ENCODE results near the gene PCED1B.

DNA sequence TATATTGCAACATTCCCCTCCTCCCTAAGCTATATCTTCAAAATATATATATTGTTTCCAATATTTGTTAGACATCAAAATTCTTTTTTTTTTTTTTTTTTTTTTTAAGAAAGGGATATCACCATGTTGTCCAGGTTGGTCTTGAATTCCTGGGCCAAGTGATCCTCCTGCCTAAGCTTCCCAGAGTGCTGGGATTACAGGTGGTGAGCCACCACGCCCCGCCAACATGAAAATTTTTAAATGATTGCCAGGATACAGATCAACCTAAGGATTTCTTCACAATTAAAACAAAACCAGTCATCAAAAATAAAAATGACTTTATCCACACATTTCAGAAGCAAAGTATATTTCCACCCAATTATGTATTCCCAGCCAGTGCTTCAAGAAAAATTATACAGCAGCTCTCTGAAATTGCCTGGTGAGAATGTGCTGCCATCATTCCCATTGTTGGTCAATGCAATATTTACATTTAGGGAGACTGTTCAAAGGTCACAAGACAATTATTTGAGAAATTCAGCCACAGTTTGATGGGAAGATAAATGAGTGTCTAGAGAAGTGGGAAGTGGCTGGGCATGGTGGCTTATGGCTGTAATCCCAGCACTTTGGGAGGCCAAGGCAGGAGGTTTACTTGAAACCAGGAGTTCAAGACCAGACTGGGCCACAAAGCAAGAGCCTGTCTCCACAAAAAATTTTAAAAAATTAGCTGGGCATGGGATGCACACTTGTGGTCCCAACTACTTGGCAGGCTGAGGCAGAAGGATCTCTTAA is 142.0 kb downstream of the PCED1B start:
- TF ChIP-seq, protein P1, sequence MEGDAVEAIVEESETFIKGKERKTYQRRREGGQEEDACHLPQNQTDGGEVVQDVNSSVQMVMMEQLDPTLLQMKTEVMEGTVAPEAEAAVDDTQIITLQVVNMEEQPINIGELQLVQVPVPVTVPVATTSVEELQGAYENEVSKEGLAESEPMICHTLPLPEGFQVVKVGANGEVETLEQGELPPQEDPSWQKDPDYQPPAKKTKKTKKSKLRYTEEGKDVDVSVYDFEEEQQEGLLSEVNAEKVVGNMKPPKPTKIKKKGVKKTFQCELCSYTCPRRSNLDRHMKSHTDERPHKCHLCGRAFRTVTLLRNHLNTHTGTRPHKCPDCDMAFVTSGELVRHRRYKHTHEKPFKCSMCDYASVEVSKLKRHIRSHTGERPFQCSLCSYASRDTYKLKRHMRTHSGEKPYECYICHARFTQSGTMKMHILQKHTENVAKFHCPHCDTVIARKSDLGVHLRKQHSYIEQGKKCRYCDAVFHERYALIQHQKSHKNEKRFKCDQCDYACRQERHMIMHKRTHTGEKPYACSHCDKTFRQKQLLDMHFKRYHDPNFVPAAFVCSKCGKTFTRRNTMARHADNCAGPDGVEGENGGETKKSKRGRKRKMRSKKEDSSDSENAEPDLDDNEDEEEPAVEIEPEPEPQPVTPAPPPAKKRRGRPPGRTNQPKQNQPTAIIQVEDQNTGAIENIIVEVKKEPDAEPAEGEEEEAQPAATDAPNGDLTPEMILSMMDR (IDR thresholded peaks at IDR 0.05): no peak
- TF ChIP-seq EP300 (IDR thresholded peaks at IDR 0.05) (no peak), POLR2A (IDR thresholded peaks at IDR 0.05) (no peak), POLR2AphosphoS5 (IDR thresholded peaks at IDR 0.05) (no peak)

Measured in upper lobe of left lung (tissue), 4 donors.